LHCN-M2 (cell line): ENCODE results near the gene ROBO3. TPM values are rescaled to one million over a fixed set of nuclear protein-coding genes. Genes with fewer than 3 reads are reported as not detected.

Experiments
- DNase-seq: peaks from one replicate; pipeline ENCODE4 v3.0.0-alpha.2; 2012; ENCODE audit warnings: low read depth
- total RNA-seq: library from RNA; depleted of rRNA; stranded (reverse); fragments of >200 nt; gene quantifications from 2 replicates; pipeline ENCODE4 v1.2.3, GENCODE V29; 2014

Gene ROBO3
- total RNA-seq, 1 experiment from 2014 or later = 18.5 TPM

- DNase-seq = no peak
Measured at GRCh38 chr11:124891373-124891861, 26.2 kb downstream of the ROBO3 start.

- DNase-seq = no peak
Measured at GRCh38 chr11:124892146-124892545, 26.9 kb downstream of the ROBO3 start.

- DNase-seq = no peak
Measured at GRCh38 chr11:124892750-124893454, 27.7 kb downstream of the ROBO3 start.

GRCh38 chr11:124893781-124894401 lies 28.7 kb downstream of the ROBO3 start:
- no peak for DNase-seq

GRCh38 chr11:124894606-124895430 lies 29.6 kb downstream of the ROBO3 start:
- no peak for DNase-seq

GRCh38 chr11:124895471-124895971 lies 30.3 kb downstream of the ROBO3 start:
- no peak for DNase-seq

- peak; percentile 47 for DNase-seq
Measured at GRCh38 chr11:124896071-124896750, 31.0 kb downstream of the ROBO3 start.

- peak; percentile 83 for DNase-seq
Measured at GRCh38 chr11:124896821-124897391, 31.7 kb downstream of the ROBO3 start.

GRCh38 chr11:124897674-124898262 lies 32.5 kb downstream of the ROBO3 start, which contains the start of gene ROBO4:
ROBO4 (minus strand) TSS chr11:124897865; CDS start chr11:124897795, 70 bp downstream.
- peak; percentile 30 for DNase-seq

GRCh38 chr11:124898263-124898680 lies 33.0 kb downstream of the ROBO3 start:
- peak; percentile 95 for DNase-seq

GRCh38 chr11:124898711-124899110 lies 33.5 kb downstream of the ROBO3 start:
- peak; percentile 82 for DNase-seq

GRCh38 chr11:124899383-124900145 lies 34.3 kb downstream of the ROBO3 start:
- DNase-seq = peak; percentile 36

GRCh38 chr11:124900464-124900863 lies 35.2 kb downstream of the ROBO3 start:
- DNase-seq = peak; percentile 94

GRCh38 chr11:124902616-124903015 lies 37.4 kb downstream of the ROBO3 start:
- DNase-seq = no peak

- peak; percentile 68 for DNase-seq
Measured at GRCh38 chr11:124915541-124916369, 50.5 kb downstream of the ROBO3 start.

- no peak for DNase-seq
Measured at GRCh38 chr11:124916370-124916710, 51.1 kb downstream of the ROBO3 start.

GRCh38 chr11:124917115-124917637 lies 51.9 kb downstream of the ROBO3 start:
- peak; percentile 70 for DNase-seq

GRCh38 chr11:124918950-124919349 lies 53.7 kb downstream of the ROBO3 start, which contains the start of gene HEPN1:
HEPN1 (plus strand) TSS chr11:124919250.
- no peak for DNase-seq

GRCh38 chr11:124919898-124920297 lies 54.7 kb downstream of the ROBO3 start:
- no peak for DNase-seq
